Neural cell (in vitro differentiated cells): Measurements from ENCODE around the gene CYP2W1. TPM values are rescaled to one million over a fixed set of nuclear protein-coding genes. Genes with fewer than 3 reads are reported as not detected.

Experiments used
- H2AFZ ChIP-seq: fragments of 200-600, 300-800 bp; sonication (generic), shearing (Covaris generic); 2 replicates; pipeline ENCODE4 v1.6.0; 2014; ENCODE audit warnings: low read depth, mild to moderate bottlenecking, antibody characterized with exemption, low read length, moderate library complexity
- H3F3A ChIP-seq: fragments of 200-600 bp; shearing (Covaris generic); 2 replicates; pipeline ENCODE4 v1.6.1; 2016; ENCODE audit warnings: mild to moderate bottlenecking, moderate library complexity, mixed read lengths, antibody characterized with exemption, low read length; ENCODE audit not compliant: insufficient read depth, poor library complexity, severe bottlenecking
- H3K27ac ChIP-seq: fragments of 200-600, 300-800 bp; sonication (generic), shearing (Covaris generic); 2 replicates; pipeline ENCODE4 v1.5.1; 2014; ENCODE audit warnings: mild to moderate bottlenecking, low read length, moderate library complexity
- H3K27me3 ChIP-seq: fragments of 300-800, 200-600 bp; sonication (generic), shearing (Covaris generic); 2 replicates; pipeline ENCODE4 v1.6.0; 2014; ENCODE audit warnings: mild to moderate bottlenecking, low read depth, low read length, moderate library complexity; ENCODE audit not compliant: insufficient read depth
- H3K36me3 ChIP-seq: fragments of 300-800, 200-600 bp; sonication (generic), shearing (Covaris generic); 2 replicates; pipeline ENCODE4 v1.5.1; 2014; ENCODE audit warnings: mild to moderate bottlenecking, antibody characterized with exemption, low read length, moderate library complexity; ENCODE audit not compliant: insufficient read depth
- H3K4me2 ChIP-seq: fragments of 300-800, 200-600 bp; sonication (generic), shearing (Covaris generic); 2 replicates; pipeline ENCODE4 v1.6.0; 2014; ENCODE audit warnings: mild to moderate bottlenecking, low read length
- H3K4me3 ChIP-seq: fragments of 300-800, 200-600 bp; sonication (generic), shearing (Covaris generic); 2 replicates; pipeline ENCODE4 v1.5.1; 2014; ENCODE audit warnings: mild to moderate bottlenecking, low read length, moderate library complexity
- H3K79me2 ChIP-seq: fragments of 200-600 bp; shearing (Covaris generic); replicated peaks from 2 replicates; pipeline ENCODE4 v1.6.0; 2014; ENCODE audit warnings: mild to moderate bottlenecking, low read length, moderate library complexity; ENCODE audit not compliant: insufficient read depth
- H3K9ac ChIP-seq: fragments of 300-800, 200-600 bp; sonication (generic), shearing (Covaris generic); 2 replicates; pipeline ENCODE4 v1.6.1; 2016; ENCODE audit warnings: mild to moderate bottlenecking, low read length, mixed read lengths
- H3K9me2 ChIP-seq: fragments of 200-600 bp; shearing (Covaris generic); 2 replicates; pipeline ENCODE4 v1.6.1; 2016; ENCODE audit warnings: mild to moderate bottlenecking, low read length, mixed read lengths; ENCODE audit not compliant: insufficient read depth
- H3K9me3 ChIP-seq: fragments of 200-600, 300-800 bp; sonication (generic), shearing (Covaris generic); 2 replicates; pipeline ENCODE4 v1.6.1; 2016; ENCODE audit warnings: mild to moderate bottlenecking, mixed run types, low read length, moderate library complexity, mixed read lengths
- H4K20me1 ChIP-seq: fragments of 200-600 bp; shearing (Covaris generic); 2 replicates; pipeline ENCODE4 v1.6.1; 2016; ENCODE audit warnings: mild to moderate bottlenecking, mixed run types; ENCODE audit not compliant: insufficient read depth
- CTCF ChIP-seq: fragments of 450-650 bp; IDR thresholded peaks from 2 replicates; pipeline ENCODE4 v1.5.1; 2014; ENCODE audit warnings: antibody characterized with exemption, mild to moderate bottlenecking, moderate library complexity; ENCODE audit not compliant: poor library complexity, severe bottlenecking
- EP300 ChIP-seq: fragments of 450-650 bp; conservative IDR thresholded peaks from 2 replicates; pipeline ENCODE4 v1.6.1; 2014; ENCODE audit warnings: antibody characterized with exemption, mild to moderate bottlenecking, moderate library complexity; ENCODE audit not compliant: poor library complexity, severe bottlenecking
- EZH2 ChIP-seq: fragments of 200-600, 300-800 bp; shearing (Covaris generic), sonication (generic); IDR thresholded peaks from 2 replicates; pipeline ENCODE4 v1.6.1; 2014; ENCODE audit warnings: antibody characterized with exemption, low read length, borderline replicate concordance, mild to moderate bottlenecking; ENCODE audit not compliant: insufficient read depth, poor library complexity, severe bottlenecking
- MXI1 ChIP-seq: fragments of 450-650 bp; conservative IDR thresholded peaks from 2 replicates; pipeline ENCODE4 v1.6.1; 2014; ENCODE audit warnings: antibody characterized with exemption, mild to moderate bottlenecking; ENCODE audit not compliant: poor library complexity, severe bottlenecking
- POLR2AphosphoS5 ChIP-seq: IDR thresholded peaks from 2 replicates; pipeline ENCODE4 v1.6.1; 2012
- RAD21 ChIP-seq: fragments of 450-650 bp; conservative IDR thresholded peaks from 2 replicates; pipeline ENCODE4 v1.6.1; 2014; ENCODE audit warnings: antibody characterized with exemption, mild to moderate bottlenecking, moderate library complexity
- SMC3 ChIP-seq: fragments of 450-650 bp; conservative IDR thresholded peaks from 2 replicates; pipeline ENCODE4 v1.6.1; 2014; ENCODE audit warnings: antibody characterized with exemption, mild to moderate bottlenecking, moderate library complexity; ENCODE audit not compliant: poor library complexity
- TAF1 ChIP-seq: IDR thresholded peaks from 2 replicates; pipeline ENCODE4 v1.6.1; 2012; ENCODE audit warnings: low read depth
- polyA plus RNA-seq: library from polyadenylated mRNA; depleted of rRNA; stranded (reverse); fragments of >200 nt; gene quantifications from 2 replicates; pipeline ENCODE4 v1.2.3, GENCODE V29; 2014
- TF ChIP-seq, protein P1 (sequence below): IDR thresholded peaks from 2 replicates; pipeline ENCODE4 v1.6.1; 2012; ENCODE audit warnings: borderline replicate concordance

The CYP2W1 gene
- polyA plus RNA-seq, 1 donor from 2014 or later = not detected

DNA sequence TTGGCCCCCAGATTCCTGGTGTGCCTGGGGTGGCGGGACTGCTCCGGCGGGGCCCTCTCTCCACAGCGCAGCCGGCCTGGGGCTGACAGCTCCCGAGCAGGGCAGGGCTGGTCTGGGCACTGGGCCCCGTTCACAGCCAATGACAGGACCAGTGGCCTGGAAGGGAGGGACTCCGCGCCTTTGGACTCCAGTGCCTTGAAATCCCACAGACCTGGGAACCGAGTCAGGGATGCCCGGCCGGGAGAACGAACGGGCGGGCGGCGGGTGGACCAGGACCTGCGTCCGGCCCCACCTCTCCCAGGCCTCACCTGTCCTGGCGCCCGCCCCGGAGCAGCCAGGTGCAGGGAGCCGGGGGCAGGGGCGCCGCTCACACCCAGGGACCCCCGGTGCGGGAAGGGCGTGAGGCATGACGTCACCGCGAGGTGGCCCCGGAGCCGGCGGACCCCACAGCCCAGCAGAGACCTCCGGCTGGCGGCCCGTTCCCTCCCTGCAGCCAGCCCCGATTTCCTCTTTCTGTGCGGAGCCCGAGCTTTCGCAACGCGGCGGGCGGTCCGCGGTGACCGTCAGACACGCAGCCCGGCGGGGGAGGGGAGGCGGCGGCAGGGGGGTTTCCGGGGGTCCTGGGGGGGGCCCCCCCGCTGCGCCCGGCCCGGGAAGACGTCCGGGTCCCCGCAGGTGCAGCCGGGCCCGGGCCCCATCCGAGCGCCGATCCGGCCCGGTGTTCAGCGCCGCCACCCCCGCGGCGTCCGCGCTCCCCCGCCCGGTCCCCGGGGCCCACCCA, 29.2 kb upstream of the CYP2W1 start:
- H3K79me2 ChIP-seq = no peaks in the 10 kb centered on the region
- H3K27ac ChIP-seq = no peak overlapping the region
- H3K4me2 ChIP-seq = peak overlapping the region; percentile 84
- H2AFZ ChIP-seq = peak overlapping the region; percentile 45
- peak overlapping the region; percentile 82 for H3K9ac ChIP-seq
- no peaks in the 10 kb centered on the region for H3F3A ChIP-seq
- H3K9me2 ChIP-seq = no peaks in the 10 kb centered on the region
- H4K20me1 ChIP-seq = no peaks in the 10 kb centered on the region
- H3K27me3 ChIP-seq = no peaks in the 10 kb centered on the region
- no peaks in the 10 kb centered on the region for H3K9me3 ChIP-seq
- TF ChIP-seq EZH2 (no peak), POLR2AphosphoS5 (peak; percentile 57)
- no peaks in the 10 kb centered on the region for H3K36me3 ChIP-seq
- peak overlapping the region; percentile 88 for H3K4me3 ChIP-seq

DNA sequence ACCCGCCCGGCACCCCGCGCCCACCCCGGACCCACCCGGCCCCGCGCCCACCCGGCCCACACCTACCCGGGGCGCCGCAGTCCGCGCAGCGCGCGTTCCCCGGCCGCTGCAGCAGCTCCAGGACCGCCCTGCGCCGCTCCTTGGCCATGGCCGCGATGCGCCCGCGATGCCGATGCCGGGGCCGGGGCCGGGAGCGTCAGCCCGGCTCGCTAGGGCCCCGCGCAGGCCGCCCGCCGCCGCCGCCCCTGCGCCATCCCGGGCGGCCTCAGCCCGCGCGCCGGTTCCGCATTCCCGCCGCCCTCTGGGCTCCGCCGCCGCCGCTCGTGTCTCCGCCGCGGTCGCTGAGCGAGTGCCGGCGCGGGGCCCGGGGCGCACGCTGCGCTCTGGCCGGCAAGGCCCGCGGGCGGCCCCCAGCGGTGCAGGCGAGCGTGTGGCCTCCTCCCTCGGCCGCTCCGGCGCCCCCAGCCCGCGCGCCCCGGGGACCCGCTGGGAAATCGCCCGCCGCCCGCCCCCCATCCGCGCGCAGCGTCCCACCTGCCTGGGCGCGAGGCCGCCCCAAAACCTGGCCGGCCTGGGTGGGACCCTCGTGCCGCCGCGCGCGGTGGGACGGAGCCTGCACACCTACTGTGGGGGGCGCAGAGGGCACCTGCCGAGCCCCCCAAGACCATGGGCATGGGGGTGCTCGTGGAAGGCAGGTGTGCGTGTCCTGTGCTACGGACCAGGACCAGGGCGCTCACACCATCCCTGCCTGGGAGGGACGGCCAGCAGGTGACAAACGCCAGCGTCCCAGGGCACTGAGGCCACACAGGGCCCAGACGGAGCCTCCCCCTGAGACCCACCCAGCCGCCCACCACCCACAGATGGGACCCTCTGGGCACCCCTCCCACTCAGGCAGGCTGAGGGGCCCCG, 28.4 kb upstream of the CYP2W1 start, which contains the start of gene ADAP1:
TSS of gene ADAP1 (minus strand) at position 351 of the 909 bp plus-strand sequence. CDS start at position 148, 203 bp downstream.
- Histone ChIP-seq H3K27me3 (no peaks in the 10 kb centered on the region), H3K79me2 (no peaks in the 10 kb centered on the region), H3F3A (no peaks in the 10 kb centered on the region), H3K27ac (no peak within 1 kb of the TSS), H3K9me3 (no peaks in the 10 kb centered on the region), H2AFZ (peak within 1 kb of the TSS; percentile 45), H4K20me1 (no peaks in the 10 kb centered on the region), H3K36me3 (no peaks in the 10 kb centered on the region), H3K9me2 (no peaks in the 10 kb centered on the region), H3K9ac (peak within 1 kb of the TSS; percentile 82), H3K4me2 (peak within 1 kb of the TSS; percentile 84), H3K4me3 (peak within 1 kb of the TSS; percentile 88)
- TF ChIP-seq SMC3 (no peak), EP300 (no peak), TAF1 (no peak), POLR2AphosphoS5 (no peak), MXI1 (no peak), EZH2 (no peak), RAD21 (no peak)
- TF ChIP-seq, protein P1, sequence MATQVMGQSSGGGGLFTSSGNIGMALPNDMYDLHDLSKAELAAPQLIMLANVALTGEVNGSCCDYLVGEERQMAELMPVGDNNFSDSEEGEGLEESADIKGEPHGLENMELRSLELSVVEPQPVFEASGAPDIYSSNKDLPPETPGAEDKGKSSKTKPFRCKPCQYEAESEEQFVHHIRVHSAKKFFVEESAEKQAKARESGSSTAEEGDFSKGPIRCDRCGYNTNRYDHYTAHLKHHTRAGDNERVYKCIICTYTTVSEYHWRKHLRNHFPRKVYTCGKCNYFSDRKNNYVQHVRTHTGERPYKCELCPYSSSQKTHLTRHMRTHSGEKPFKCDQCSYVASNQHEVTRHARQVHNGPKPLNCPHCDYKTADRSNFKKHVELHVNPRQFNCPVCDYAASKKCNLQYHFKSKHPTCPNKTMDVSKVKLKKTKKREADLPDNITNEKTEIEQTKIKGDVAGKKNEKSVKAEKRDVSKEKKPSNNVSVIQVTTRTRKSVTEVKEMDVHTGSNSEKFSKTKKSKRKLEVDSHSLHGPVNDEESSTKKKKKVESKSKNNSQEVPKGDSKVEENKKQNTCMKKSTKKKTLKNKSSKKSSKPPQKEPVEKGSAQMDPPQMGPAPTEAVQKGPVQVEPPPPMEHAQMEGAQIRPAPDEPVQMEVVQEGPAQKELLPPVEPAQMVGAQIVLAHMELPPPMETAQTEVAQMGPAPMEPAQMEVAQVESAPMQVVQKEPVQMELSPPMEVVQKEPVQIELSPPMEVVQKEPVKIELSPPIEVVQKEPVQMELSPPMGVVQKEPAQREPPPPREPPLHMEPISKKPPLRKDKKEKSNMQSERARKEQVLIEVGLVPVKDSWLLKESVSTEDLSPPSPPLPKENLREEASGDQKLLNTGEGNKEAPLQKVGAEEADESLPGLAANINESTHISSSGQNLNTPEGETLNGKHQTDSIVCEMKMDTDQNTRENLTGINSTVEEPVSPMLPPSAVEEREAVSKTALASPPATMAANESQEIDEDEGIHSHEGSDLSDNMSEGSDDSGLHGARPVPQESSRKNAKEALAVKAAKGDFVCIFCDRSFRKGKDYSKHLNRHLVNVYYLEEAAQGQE = no peak

DNA sequence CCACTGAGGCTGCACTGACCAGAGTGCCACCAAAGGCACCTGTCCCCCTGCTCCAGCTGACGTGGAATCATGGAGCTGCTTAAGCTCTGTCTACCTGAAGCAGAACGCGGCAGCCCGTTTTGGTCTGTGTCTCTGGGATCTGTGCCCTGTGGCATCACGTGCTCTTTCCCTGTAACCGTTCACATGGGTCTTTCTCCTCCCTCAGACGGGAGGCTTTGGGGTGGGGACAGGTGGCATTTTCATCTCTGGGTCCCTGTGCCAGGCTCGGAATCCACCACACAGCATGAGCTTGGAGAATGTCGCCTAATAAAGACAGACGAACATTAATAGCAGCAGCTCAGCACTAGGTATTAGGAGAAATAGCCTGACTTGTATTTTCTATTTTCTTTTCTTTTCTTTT, 26.9 kb upstream of the CYP2W1 start:
- no peaks in the 10 kb centered on the region for H3F3A ChIP-seq
- no peak overlapping the region for H3K27ac ChIP-seq
- H3K9ac ChIP-seq = no peak overlapping the region
- H3K36me3 ChIP-seq = no peaks in the 10 kb centered on the region
- no peak overlapping the region for H3K4me3 ChIP-seq
- no peaks in the 10 kb centered on the region for H3K9me2 ChIP-seq
- no peak overlapping the region for H3K4me2 ChIP-seq
- no peaks in the 10 kb centered on the region for H4K20me1 ChIP-seq
- no peaks in the 10 kb centered on the region for H3K9me3 ChIP-seq
- H2AFZ ChIP-seq = no peak overlapping the region
- H3K79me2 ChIP-seq = no peaks in the 10 kb centered on the region
- TF ChIP-seq SMC3 (no peak), CTCF (no peak), EZH2 (no peak), TAF1 (no peak), EP300 (no peak), MXI1 (no peak), RAD21 (no peak), POLR2AphosphoS5 (no peak)
- TF ChIP-seq, protein P1 = no peak
- H3K27me3 ChIP-seq = no peaks in the 10 kb centered on the region
